Right atrium auricular region (tissue), 2 donors: ENCODE results near the gene USP54. TPM values are rescaled to one million over a fixed set of nuclear protein-coding genes. Genes with fewer than 3 reads are reported as not detected.

Source experiments
- DNase-seq: peaks from one replicate; pipeline ENCODE4 v3.0.0-alpha.2; 2019; ENCODE audit warnings: low spot score
- H3K27ac ChIP-seq, 2 donors: fragments of 200-600 bp; sonication (generic); 1 replicate in 1 of 2; 2 replicates in 1 of 2; pipeline ENCODE4 v1.5.1; 2016 to 2019
- H3K27me3 ChIP-seq, 2 donors: fragments of 200-600 bp; sonication (generic); one replicate each; pipeline versions ENCODE4 v1.5.1 to v1.6.0; 2017 to 2019
- H3K36me3 ChIP-seq: fragments of 200-600 bp; sonication (generic); one replicate; pipeline ENCODE4 v1.5.1; 2016
- H3K4me1 ChIP-seq, 2 donors: fragments of 200-600 bp; sonication (generic); one replicate each; pipeline versions ENCODE4 v1.5.1 to v1.6.0; 2017 to 2019
- H3K4me3 ChIP-seq, 2 donors: fragments of 200-600 bp; sonication (generic); 1 replicate in 1 of 2; 2 replicates in 1 of 2; pipeline ENCODE4 v1.5.1; 2017 to 2019; ENCODE audit warnings: mild to moderate bottlenecking in 1 of 2, moderate library complexity in 1 of 2
- H3K9me3 ChIP-seq, 2 donors: fragments of 200-600 bp; sonication (generic); one replicate each; pipeline ENCODE4 v1.5.1; 2019
- total RNA-seq, 2 donors: library from RNA; depleted of rRNA; stranded (reverse); fragments of >200 nt; gene quantifications; one replicate each; pipeline ENCODE4 v1.1.0, GENCODE V29; 2016
- TF ChIP-seq, protein P1 (sequence below), 2 donors: fragments of 200-600 bp; sonication (generic); IDR thresholded peaks; one replicate each; pipeline ENCODE4 v1.5.1; 2019; ENCODE audit warnings: antibody characterized with exemption in 2 of 2

The USP54 gene
- total RNA-seq, 2 donors from 2014 or later: 22.3 to 24.3 TPM

DNA sequence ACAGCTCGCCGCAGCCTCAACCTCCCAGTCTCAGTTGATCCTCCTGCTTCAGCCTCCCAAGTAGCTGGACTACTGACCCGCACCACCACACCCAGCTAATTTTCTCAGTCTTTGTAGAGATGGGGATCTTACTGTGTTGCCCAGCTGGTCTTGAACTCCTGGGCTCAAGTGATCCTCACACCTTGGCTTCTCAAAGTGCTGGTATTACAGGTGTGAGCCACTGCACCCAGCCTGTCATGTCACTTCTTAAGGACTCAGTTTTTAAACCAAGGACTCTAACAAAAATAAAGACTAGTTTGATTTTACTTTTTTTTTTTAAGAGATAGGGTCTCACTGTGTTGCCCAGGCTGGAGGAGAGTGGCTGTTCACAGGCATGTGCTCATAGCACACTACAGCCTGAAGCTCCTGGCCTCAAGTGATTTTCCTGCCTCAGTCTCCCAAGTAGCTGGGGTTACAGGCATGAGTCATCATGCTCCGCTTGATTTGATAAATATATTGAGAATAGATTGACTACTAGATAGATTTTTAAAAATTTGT is 78.9 kb downstream of the USP54 start:
- no peak for DNase-seq
- no peak overlapping the region for H3K4me3 ChIP-seq
- H3K27ac ChIP-seq: no peak overlapping the region
- H3K36me3 ChIP-seq: peaks cover 22% of the 10 kb centered on the region
- H3K9me3 ChIP-seq: no peaks in the 10 kb centered on the region
- no peaks in the 10 kb centered on the region for H3K4me1 ChIP-seq
- H3K27me3 ChIP-seq: no peaks in the 10 kb centered on the region
- TF ChIP-seq, protein P1, sequence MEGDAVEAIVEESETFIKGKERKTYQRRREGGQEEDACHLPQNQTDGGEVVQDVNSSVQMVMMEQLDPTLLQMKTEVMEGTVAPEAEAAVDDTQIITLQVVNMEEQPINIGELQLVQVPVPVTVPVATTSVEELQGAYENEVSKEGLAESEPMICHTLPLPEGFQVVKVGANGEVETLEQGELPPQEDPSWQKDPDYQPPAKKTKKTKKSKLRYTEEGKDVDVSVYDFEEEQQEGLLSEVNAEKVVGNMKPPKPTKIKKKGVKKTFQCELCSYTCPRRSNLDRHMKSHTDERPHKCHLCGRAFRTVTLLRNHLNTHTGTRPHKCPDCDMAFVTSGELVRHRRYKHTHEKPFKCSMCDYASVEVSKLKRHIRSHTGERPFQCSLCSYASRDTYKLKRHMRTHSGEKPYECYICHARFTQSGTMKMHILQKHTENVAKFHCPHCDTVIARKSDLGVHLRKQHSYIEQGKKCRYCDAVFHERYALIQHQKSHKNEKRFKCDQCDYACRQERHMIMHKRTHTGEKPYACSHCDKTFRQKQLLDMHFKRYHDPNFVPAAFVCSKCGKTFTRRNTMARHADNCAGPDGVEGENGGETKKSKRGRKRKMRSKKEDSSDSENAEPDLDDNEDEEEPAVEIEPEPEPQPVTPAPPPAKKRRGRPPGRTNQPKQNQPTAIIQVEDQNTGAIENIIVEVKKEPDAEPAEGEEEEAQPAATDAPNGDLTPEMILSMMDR (IDR thresholded peaks at IDR 0.05): no peak

DNA sequence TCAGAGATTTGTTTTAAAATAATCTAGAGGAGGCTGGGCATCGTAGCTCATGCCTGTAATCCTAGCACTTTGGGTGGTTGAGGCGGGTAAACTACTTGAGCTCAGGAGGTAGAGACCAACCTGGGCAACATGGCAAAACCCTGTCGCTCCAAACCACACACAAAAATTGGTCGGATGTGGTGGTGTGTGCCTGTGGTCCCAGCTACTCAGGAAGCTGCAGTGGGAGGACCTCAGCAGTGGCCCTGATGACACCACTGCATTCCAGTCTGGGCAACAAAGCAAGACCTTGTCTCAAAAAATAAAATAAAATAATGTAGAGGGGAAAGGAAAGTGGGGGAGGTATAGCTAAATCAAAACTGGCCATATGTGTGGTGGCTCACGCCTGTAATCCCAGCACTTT is 81.4 kb downstream of the USP54 start:
- H3K36me3 ChIP-seq: peaks cover 6% of the 10 kb centered on the region
- no peaks in the 10 kb centered on the region for H3K27me3 ChIP-seq
- no peaks in the 10 kb centered on the region for H3K4me1 ChIP-seq
- no peak overlapping the region for H3K27ac ChIP-seq
- TF ChIP-seq, protein P1 (IDR thresholded peaks at IDR 0.05): no peak
- H3K9me3 ChIP-seq: no peaks in the 10 kb centered on the region
- no peak overlapping the region for H3K4me3 ChIP-seq
- no peak for DNase-seq

DNA sequence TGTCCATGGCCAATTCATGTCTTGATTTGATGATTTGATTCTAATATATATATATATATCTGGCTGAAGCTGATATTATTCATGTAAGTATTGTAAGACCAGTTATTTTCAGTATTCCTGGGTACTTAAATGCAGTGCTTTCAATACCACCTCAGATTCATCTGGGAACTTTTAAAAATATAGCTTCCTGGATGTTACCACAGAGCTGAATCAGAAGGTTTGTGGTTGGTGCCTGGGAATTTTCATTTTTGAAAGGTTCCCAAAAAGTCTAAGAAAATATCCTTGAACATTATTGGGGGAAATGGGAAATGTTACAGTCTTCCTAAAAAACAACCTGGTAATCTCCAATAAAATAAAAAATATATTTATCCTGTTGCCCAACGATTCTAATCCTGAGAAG is 84.7 kb downstream of the USP54 start:
- peaks cover 14% of the 10 kb centered on the region for H3K36me3 ChIP-seq
- no peak overlapping the region for H3K27ac ChIP-seq
- no peaks in the 10 kb centered on the region for H3K4me1 ChIP-seq
- no peaks in the 10 kb centered on the region for H3K9me3 ChIP-seq
- no peak for DNase-seq
- H3K4me3 ChIP-seq: no peak overlapping the region
- no peaks in the 10 kb centered on the region for H3K27me3 ChIP-seq
- TF ChIP-seq, protein P1 (IDR thresholded peaks at IDR 0.05): no peak

DNA sequence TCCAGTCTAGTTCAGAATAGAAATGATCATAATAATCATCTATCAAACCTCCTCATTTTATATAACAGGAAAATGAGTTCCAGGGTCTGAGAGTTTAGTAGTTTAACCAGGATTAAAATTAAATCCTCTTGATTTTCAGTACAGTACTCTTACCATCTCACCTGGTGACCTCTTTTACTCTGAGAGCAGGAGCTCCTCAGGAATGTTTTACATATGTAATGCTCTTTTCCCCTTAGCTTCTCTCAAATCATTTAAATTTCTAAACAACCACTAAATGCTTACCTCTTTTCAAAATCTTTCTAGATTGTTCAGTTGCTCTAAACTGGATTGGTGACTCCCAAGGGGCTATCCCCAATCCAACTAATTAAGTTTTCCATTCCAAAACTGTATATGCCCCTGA is 85.1 kb downstream of the USP54 start:
- H3K9me3 ChIP-seq: no peaks in the 10 kb centered on the region
- H3K4me1 ChIP-seq: no peaks in the 10 kb centered on the region
- peaks cover 14% of the 10 kb centered on the region for H3K36me3 ChIP-seq
- no peak overlapping the region for H3K4me3 ChIP-seq
- no peak overlapping the region for H3K27ac ChIP-seq
- no peak for DNase-seq
- no peaks in the 10 kb centered on the region for H3K27me3 ChIP-seq
- TF ChIP-seq, protein P1 (IDR thresholded peaks at IDR 0.05): no peak

DNA sequence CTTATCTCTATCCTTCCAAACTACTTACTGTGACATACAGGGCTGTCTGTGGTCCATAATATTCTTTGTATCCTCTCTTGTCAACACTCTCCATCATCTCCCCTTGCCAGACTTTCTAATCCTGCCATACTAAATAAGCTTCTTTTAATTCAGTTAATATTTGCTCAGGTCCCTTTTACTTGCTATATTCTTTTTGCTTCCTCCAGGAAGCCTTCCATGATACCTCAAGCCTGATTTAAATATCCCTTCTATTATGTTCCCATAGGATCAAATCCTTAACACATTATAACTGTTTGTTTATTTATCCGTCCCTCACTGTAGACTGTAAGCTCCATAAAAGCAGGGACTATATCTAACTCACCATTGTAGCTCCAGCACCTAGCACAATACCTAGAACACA is 88.1 kb downstream of the USP54 start:
- TF ChIP-seq, protein P1 (IDR thresholded peaks at IDR 0.05): no peak
- Histone ChIP-seq H3K4me3 (no peak overlapping the region), H3K36me3 (peaks cover 40% of the 10 kb centered on the region), H3K27ac (no peak overlapping the region), H3K9me3 (no peaks in the 10 kb centered on the region), H3K27me3 (no peaks in the 10 kb centered on the region), H3K4me1 (no peaks in the 10 kb centered on the region)
- no peak for DNase-seq

DNA sequence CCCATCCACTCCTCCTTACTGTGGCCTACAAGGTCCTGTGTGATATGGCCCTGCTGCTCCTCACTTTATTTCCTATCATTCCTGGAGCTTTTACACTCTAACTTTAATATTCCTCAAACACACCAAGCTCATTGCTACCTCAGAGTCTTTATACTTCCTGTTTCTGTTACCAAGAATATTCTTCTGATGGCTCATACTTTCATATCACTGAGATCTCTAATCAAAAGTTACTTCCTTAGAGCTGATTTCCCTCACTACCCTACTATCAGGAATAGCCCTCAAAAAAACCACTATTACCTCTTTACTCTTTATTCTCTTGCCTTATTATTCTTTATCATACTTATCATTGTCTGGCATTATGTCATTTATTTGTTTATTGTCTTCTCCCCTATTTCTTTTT is 89.5 kb downstream of the USP54 start:
- Histone ChIP-seq H3K27me3 (no peaks in the 10 kb centered on the region), H3K9me3 (no peaks in the 10 kb centered on the region), H3K4me3 (no peak overlapping the region), H3K36me3 (peaks cover 45% of the 10 kb centered on the region), H3K27ac (no peak overlapping the region), H3K4me1 (peaks cover 0 to 2% of the 10 kb centered on the region in 2 donors)
- no peak for DNase-seq
- TF ChIP-seq, protein P1 (IDR thresholded peaks at IDR 0.05): no peak
